ENCODE results near the gene LSM14B.

- TF ChIP-seq CTCF (conservative IDR thresholded peaks at IDR 0.05) (no peak), EZH2 (IDR thresholded peaks at IDR 0.05; ENCODE audit: low read depth) (no peak)
Measured at GRCh38 chr20:62129731-62130531, 7.7 kb downstream of the LSM14B start.
